Ovary (tissue), 9 donors: ENCODE measurements around the gene PNISR. TPM values are rescaled to one million over a fixed set of nuclear protein-coding genes. Genes with fewer than 3 reads are reported as not detected.

Experiments
- DNase-seq, 5 donors: peaks; one replicate each; pipeline ENCODE4 v3.0.0-alpha.2; 2019 to 2020
- H3K27ac ChIP-seq, 2 donors: fragments of 200-600 bp; one replicate each; pipeline versions ENCODE4 v1.5.1 to v1.8.0; 2019 to 2022
- H3K27me3 ChIP-seq: fragments of 200-600 bp; one replicate; pipeline ENCODE4 v1.8.0; 2022
- H3K36me3 ChIP-seq: fragments of 200-600 bp; sonication (generic); one replicate; pipeline ENCODE4 v1.5.1; 2019
- H3K4me1 ChIP-seq: one replicate; pipeline ENCODE4 v1.8.1; 2013; ENCODE audit warnings: mild to moderate bottlenecking, moderate library complexity; ENCODE audit not compliant: insufficient read depth
- H3K4me3 ChIP-seq: fragments of 200-600 bp; sonication (generic); one replicate; pipeline ENCODE4 v1.5.1; 2017
- H3K9me3 ChIP-seq, 2 donors: fragments of 200-600 bp in 1 of 2; sonication (generic) in 1 of 2; one replicate each; pipeline versions ENCODE4 v1.5.1 to v1.8.1; 2013 to 2019; ENCODE audit warnings: mild to moderate bottlenecking in 1 of 2, moderate library complexity in 1 of 2
- EP300 ChIP-seq: sonication (generic); formaldehyde crosslinking; IDR thresholded peaks from one replicate; pipeline ENCODE4 v1.6.1; 2017; ENCODE audit warnings: antibody characterized with exemption
- POLR2A ChIP-seq: fragments of 450-650 bp; IDR thresholded peaks from one replicate; pipeline ENCODE4 v1.6.1; 2017; ENCODE audit warnings: antibody characterized with exemption, mild to moderate bottlenecking, moderate library complexity
- WGBS, 3 donors: extraction: QIAGEN DNeasy Blood & Tissue Kit in 1 of 3; methylation state at CpG; one replicate each; pipeline versions ENCODE4 v1.1.5 to v1.1.7; 2013 to 2017; 5-methylcytosine and 5-hydroxymethylcytosine counted together
- intact Hi-C, 4 donors: fragments of 100-400 bp; cut with DNase I; formaldehyde crosslinking; loops; one replicate each; pipeline versions ENCODE4 v1.11.0 to v1.15.1; 2022 to 2023
- polyA plus RNA-seq, 2 donors: library from polyadenylated mRNA; stranded (reverse); fragments of 200-250 nt in 1 of 2; fragments of 350-450 nt in 1 of 2; fragmentation: Illumina TruSeq in 1 of 2; extraction: RNeasy Lipid Tissue Mini Kit (QIAGEN cat#74804) in 1 of 2; gene quantifications; one replicate each; pipeline ENCODE4 v1.2.3, GENCODE V29; 2013 to 2014
- total RNA-seq, 7 donors: library from RNA; depleted of rRNA in 2 of 7; stranded (reverse); fragments of >200 nt in 2 of 7; fragmentation: NEBNext Ultra II Directional in 3 of 7; extraction: Animal tissue kit (Norgen Biotek cat#: 25700) in 3 of 7; gene quantifications; one replicate each; pipeline versions ENCODE4 v1.1.0 to v1.2.4, GENCODE V29; 2016 to 2023
- TF ChIP-seq, protein P1 (sequence below), 3 donors: fragments of 450-650 bp in 2 of 3; fragments of 200-600 bp in 1 of 3; IDR thresholded peaks; one replicate each; pipeline versions ENCODE4 v1.5.1 to v1.8.0; 2016 to 2022; ENCODE audit warnings: antibody characterized with exemption in 3 of 3, mild to moderate bottlenecking in 1 of 3
- donor health status: DM: no; HTN: no; CAD: no; lungs with moderate emphysema.
- donor health status: DM: no; HTN: no; CAD: no.
- donor health status: Bipolar disorder and iron deficiency.
- donor health status: DM: yes; HTN: yes; CAD: no.
- donor health status: DM: no; HTN: no; CAD: no.
- donor health status: DM: yes; HTN: yes; CAD: no.

PNISR gene
- total and polyA plus RNA-seq, 9 donors, result 71.5 to 168 (median 127) TPM

DNA sequence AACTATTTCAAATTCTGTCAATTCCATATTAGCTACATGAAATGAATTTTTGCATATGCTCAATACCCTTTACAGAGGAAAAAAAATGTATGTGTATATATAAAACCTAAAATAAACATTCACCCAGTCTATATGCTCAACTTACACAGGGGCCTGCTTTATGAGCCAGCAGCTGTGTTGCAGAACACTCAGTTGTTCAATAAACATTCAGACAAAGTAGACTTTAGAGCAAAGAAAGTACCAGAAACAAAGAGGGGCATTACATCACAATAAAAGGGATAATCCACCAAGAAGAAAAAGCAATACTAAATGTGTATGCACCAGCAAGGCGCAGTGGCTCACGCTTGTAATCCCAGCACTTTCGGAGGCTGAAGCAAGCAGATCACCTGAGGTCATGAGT, 40.6 kb downstream of the PNISR start:
- TF ChIP-seq POLR2A (no peak), EP300 (no peak)
- TF ChIP-seq, protein P1, sequence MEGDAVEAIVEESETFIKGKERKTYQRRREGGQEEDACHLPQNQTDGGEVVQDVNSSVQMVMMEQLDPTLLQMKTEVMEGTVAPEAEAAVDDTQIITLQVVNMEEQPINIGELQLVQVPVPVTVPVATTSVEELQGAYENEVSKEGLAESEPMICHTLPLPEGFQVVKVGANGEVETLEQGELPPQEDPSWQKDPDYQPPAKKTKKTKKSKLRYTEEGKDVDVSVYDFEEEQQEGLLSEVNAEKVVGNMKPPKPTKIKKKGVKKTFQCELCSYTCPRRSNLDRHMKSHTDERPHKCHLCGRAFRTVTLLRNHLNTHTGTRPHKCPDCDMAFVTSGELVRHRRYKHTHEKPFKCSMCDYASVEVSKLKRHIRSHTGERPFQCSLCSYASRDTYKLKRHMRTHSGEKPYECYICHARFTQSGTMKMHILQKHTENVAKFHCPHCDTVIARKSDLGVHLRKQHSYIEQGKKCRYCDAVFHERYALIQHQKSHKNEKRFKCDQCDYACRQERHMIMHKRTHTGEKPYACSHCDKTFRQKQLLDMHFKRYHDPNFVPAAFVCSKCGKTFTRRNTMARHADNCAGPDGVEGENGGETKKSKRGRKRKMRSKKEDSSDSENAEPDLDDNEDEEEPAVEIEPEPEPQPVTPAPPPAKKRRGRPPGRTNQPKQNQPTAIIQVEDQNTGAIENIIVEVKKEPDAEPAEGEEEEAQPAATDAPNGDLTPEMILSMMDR (IDR thresholded peaks at IDR 0.05), result no peak
- intact Hi-C loops, result no loop called here
- H3K4me3 ChIP-seq, result no peak overlapping the region
- H3K4me1 ChIP-seq, result no peaks in the 10 kb centered on the region
- no peaks in the 10 kb centered on the region for H3K36me3 ChIP-seq
- no peak overlapping the region for H3K27ac ChIP-seq
- no peaks in the 10 kb centered on the region for H3K9me3 ChIP-seq
- H3K27me3 ChIP-seq, result no peaks in the 10 kb centered on the region
- WGBS, 3 donors, result 88 to 94% (median 93%) methylated on average over 3 of the region's 3 CpGs
- no peak for DNase-seq

DNA sequence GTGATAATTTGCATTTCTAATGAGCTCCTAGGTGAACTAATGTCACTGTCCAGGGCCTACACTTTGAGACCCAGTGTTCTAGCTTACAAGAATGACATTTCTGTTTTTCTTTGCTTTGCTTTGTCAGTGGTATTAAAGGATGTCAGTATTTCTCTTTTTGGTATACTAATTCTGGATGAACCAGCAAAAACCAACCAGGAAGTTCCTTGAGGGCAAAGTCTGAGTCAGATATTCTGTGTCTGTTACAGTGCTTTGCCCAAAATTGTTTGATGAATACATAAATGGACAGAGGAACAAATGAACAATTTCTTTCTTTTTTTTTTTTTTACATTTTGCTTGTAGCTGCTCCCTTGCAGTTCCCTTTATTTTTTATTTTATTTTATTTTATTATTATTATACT, 46.5 kb downstream of the PNISR start:
- H3K9me3 ChIP-seq, result no peaks in the 10 kb centered on the region
- no peaks in the 10 kb centered on the region for H3K36me3 ChIP-seq
- no peak for DNase-seq
- TF ChIP-seq EP300, result no peak
- TF ChIP-seq, protein P1 (IDR thresholded peaks at IDR 0.05), result no peak
- no peak for TF ChIP-seq POLR2A
- no peak overlapping the region for H3K27ac ChIP-seq
- intact Hi-C loops, result no loop called here
- no peaks in the 10 kb centered on the region for H3K4me1 ChIP-seq
- H3K27me3 ChIP-seq, result no peaks in the 10 kb centered on the region
- H3K4me3 ChIP-seq, result no peak overlapping the region

DNA sequence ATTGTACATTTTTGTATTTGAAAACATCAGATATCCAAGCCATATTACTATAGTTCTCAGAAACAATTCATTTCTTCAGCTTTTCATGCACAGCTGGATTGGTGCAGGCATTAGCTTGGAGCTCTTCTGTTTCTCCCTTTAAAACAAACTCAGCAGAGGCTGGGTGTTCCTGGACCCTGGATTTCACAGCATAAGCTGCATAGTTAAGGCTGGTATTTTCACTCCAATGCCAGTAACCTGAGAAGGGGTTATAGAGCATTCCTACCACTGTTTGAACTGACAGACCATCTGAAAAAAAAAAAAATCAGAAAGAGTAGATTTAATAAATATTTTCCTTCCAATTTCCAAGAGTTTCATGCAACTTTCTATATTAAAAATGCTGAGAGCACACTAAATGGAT, 55.6 kb downstream of the PNISR start:
- Histone ChIP-seq H3K9me3 (no peaks in the 10 kb centered on the region), H3K36me3 (no peaks in the 10 kb centered on the region), H3K4me1 (no peaks in the 10 kb centered on the region), H3K27me3 (no peaks in the 10 kb centered on the region), H3K4me3 (no peak overlapping the region), H3K27ac (no peak overlapping the region)
- DNase-seq, result no peak
- TF ChIP-seq, protein P1 (IDR thresholded peaks at IDR 0.05), result no peak
- TF ChIP-seq EP300, result no peak
- no peak for TF ChIP-seq POLR2A
- intact Hi-C loops, result no loop called here

DNA sequence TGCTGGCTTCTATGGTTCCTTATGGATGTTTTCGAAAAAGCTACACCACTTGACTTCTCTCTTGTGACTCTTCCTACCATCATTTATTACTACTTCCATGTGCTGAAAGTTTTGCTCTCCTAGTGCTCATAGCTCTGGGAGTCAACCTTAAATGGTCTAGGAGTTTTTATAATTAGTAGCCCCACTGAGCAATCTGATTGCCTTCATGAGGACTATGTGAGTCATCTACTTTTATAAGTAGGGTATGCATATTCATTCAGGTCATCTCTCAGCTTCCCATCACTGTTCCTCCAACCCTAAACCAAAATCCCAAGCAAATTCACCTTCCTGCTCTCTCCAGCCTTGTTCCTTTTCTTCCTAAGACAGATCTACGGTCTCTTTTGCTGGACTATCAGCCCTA, 58.3 kb downstream of the PNISR start:
- TF ChIP-seq, protein P1 (IDR thresholded peaks at IDR 0.05), result no peak
- no peak for TF ChIP-seq POLR2A
- TF ChIP-seq EP300, result no peak
- H3K4me1 ChIP-seq, result no peaks in the 10 kb centered on the region
- no peak overlapping the region for H3K4me3 ChIP-seq
- H3K27ac ChIP-seq, result no peak overlapping the region
- intact Hi-C loops, result no loop called here
- H3K27me3 ChIP-seq, result no peaks in the 10 kb centered on the region
- WGBS, 3 donors, result 89 to 95% (median 94%) methylated on average over 2 of the region's 2 CpGs
- no peaks in the 10 kb centered on the region for H3K9me3 ChIP-seq
- no peak for DNase-seq
- H3K36me3 ChIP-seq, result no peaks in the 10 kb centered on the region

DNA sequence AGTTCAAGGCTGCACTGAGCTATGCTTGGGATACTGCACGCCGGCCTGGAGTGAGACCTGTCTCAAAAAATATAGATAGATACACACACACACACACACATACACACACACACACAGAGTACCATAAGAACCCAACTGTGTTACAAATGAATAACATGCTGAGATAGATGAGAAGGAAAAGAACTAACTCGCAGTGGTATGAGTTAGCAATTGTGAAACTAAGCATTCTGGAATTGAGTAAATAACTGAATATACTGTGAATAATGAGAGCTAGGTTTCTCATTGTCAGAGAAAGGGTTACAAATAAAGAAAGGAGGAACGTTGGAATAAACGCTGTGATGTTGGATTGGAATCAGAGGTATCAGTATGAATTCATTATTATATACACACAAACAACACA, 61.1 kb downstream of the PNISR start:
- H3K9me3 ChIP-seq, result no peaks in the 10 kb centered on the region
- no peak overlapping the region for H3K27ac ChIP-seq
- H3K4me1 ChIP-seq, result no peaks in the 10 kb centered on the region
- H3K4me3 ChIP-seq, result no peak overlapping the region
- H3K36me3 ChIP-seq, result no peaks in the 10 kb centered on the region
- intact Hi-C loops, result no loop called here
- TF ChIP-seq POLR2A, result no peak
- TF ChIP-seq EP300, result no peak
- TF ChIP-seq, protein P1 (IDR thresholded peaks at IDR 0.05), result no peak
- DNase-seq, result no peak
- H3K27me3 ChIP-seq, result no peaks in the 10 kb centered on the region
- 82 to 84% (median 84%) methylated on average over 5 of the region's 5 CpGs for WGBS, 3 donors
